CD14-positive monocyte (primary cell): ENCODE measurements around the gene REXO5. TPM values are rescaled to one million over a fixed set of nuclear protein-coding genes. Genes with fewer than 3 reads are reported as not detected.

Experiments
- DNase-seq, 3 donors: peaks; one replicate each; pipeline ENCODE4 v3.0.0-alpha.2; 2011 to 2022
- H2AFZ ChIP-seq: 2 replicates; pipeline ENCODE4 v1.6.0; 2012; ENCODE audit warnings: mild to moderate bottlenecking, low read depth, low read length, inconsistent platforms; ENCODE audit not compliant: insufficient read depth, poor library complexity, severe bottlenecking
- H3K27ac ChIP-seq, 2 donors: 1 replicate in 1 of 2; 2 replicates in 1 of 2; pipeline ENCODE4 v1.5.1; 2012 to 2013; ENCODE audit warnings: low read length in 2 of 2, control low read depth in 1 of 2, inconsistent platforms in 1 of 2, low read depth in 1 of 2, mild to moderate bottlenecking in 1 of 2
- H3K27me3 ChIP-seq, 2 donors: one replicate each; pipeline versions ENCODE4 v1.6.0 to v1.6.1; 2011 to 2013; ENCODE audit warnings: low read length in 2 of 2; ENCODE audit not compliant: control insufficient read depth in 2 of 2, insufficient read depth in 2 of 2
- H3K36me3 ChIP-seq, 2 donors: replicated peaks in 1 of 2; 1 replicate in 1 of 2; 2 replicates in 1 of 2; pipeline versions ENCODE4 v1.5.1 to v1.6.1; 2012 to 2013; ENCODE audit warnings: low read length in 2 of 2, control low read depth in 1 of 2, inconsistent platforms in 1 of 2, mild to moderate bottlenecking in 1 of 2; ENCODE audit not compliant: insufficient read depth in 2 of 2, control insufficient read depth in 1 of 2
- H3K4me1 ChIP-seq, 2 donors: 1 replicate in 1 of 2; 2 replicates in 1 of 2; pipeline versions ENCODE4 v1.5.1 to v1.6.1; 2012 to 2013; ENCODE audit warnings: low read length in 2 of 2, control low read depth in 1 of 2, inconsistent platforms in 1 of 2, mild to moderate bottlenecking in 1 of 2, moderate library complexity in 1 of 2; ENCODE audit not compliant: insufficient read depth in 2 of 2, control insufficient read depth in 1 of 2
- H3K4me2 ChIP-seq: replicated peaks from 2 replicates; pipeline ENCODE3; 2012; ENCODE audit warnings: low read length, moderate library complexity, mild to moderate bottlenecking; ENCODE audit not compliant: poor library complexity, severe bottlenecking; ENCODE audit errors: extremely low read depth
- H3K4me3 ChIP-seq, 3 experiments: fragments of 200-600 bp in 1 of 3; sonication (generic) in 1 of 3; replicated peaks in 1 of 3; 1 replicate in 2 of 3; 2 replicates in 1 of 3; pipeline ENCODE4 v1.5.1; 2011 to 2013; ENCODE audit warnings: low read length in 3 of 3, mild to moderate bottlenecking in 3 of 3, control low read depth in 2 of 3, low read depth in 2 of 3, inconsistent platforms in 1 of 3, moderate library complexity in 1 of 3
- H3K79me2 ChIP-seq: 2 replicates; pipeline ENCODE4 v1.6.0; 2012; ENCODE audit warnings: mild to moderate bottlenecking, control low read depth, inconsistent platforms, low read length, moderate library complexity; ENCODE audit not compliant: insufficient read depth
- H3K9ac ChIP-seq: 2 replicates; pipeline ENCODE4 v1.6.0; 2017; ENCODE audit warnings: low read length, mild to moderate bottlenecking; ENCODE audit not compliant: insufficient read depth, poor library complexity, severe bottlenecking
- H3K9me3 ChIP-seq, 2 donors: replicated peaks in 1 of 2; 1 replicate in 1 of 2; 2 replicates in 1 of 2; pipeline versions ENCODE4 v1.5.1 to v1.6.1; 2012 to 2013; ENCODE audit warnings: low read length in 2 of 2, control low read depth in 1 of 2; ENCODE audit not compliant: control insufficient read depth in 1 of 2, insufficient read depth in 1 of 2
- H4K20me1 ChIP-seq: 2 replicates; pipeline ENCODE4 v1.6.0; 2012; ENCODE audit warnings: mild to moderate bottlenecking, low read length, control low read depth, moderate library complexity; ENCODE audit not compliant: insufficient read depth
- H3K27ac Mint-ChIP-seq, 7 donors: one replicate each; pipeline ENCODE4 v1.8.0; 2020; ENCODE audit warnings: mild to moderate bottlenecking in 7 of 7, mixed read lengths in 7 of 7, moderate library complexity in 6 of 7, inconsistent platforms in 2 of 7
- H3K27me3 Mint-ChIP-seq, 3 donors: one replicate each; pipeline ENCODE4 v1.8.0; 2021 to 2022; ENCODE audit warnings: low read depth in 3 of 3, mild to moderate bottlenecking in 3 of 3, mixed read lengths in 3 of 3, moderate library complexity in 3 of 3, inconsistent platforms in 1 of 3
- H3K36me3 Mint-ChIP-seq, 2 donors: one replicate each; pipeline ENCODE4 v1.8.0; 2020; ENCODE audit warnings: mixed read lengths in 2 of 2, inconsistent platforms in 1 of 2, mild to moderate bottlenecking in 1 of 2
- H3K4me1 Mint-ChIP-seq: one replicate; pipeline ENCODE4 v1.8.0; 2020; ENCODE audit warnings: mild to moderate bottlenecking, mixed read lengths
- H3K4me3 Mint-ChIP-seq, 2 donors: one replicate each; pipeline ENCODE4 v1.8.0; 2020; ENCODE audit warnings: mild to moderate bottlenecking in 2 of 2, mixed read lengths in 2 of 2, moderate library complexity in 1 of 2
- H3K9me3 Mint-ChIP-seq, 7 donors: one replicate each; pipeline ENCODE4 v1.8.0; 2020 to 2022; ENCODE audit warnings: mixed read lengths in 7 of 7, mild to moderate bottlenecking in 6 of 7, moderate library complexity in 6 of 7, inconsistent platforms in 2 of 7
- WGBS: methylation state at CpG from one replicate; pipeline ENCODE4 v1.1.5; 2013; ENCODE audit warnings: missing lambda C conversion rate; ENCODE audit not compliant: insufficient coverage; 5-methylcytosine and 5-hydroxymethylcytosine counted together
- intact Hi-C, 2 donors: fragments of 100-400 bp; cut with micrococcal nuclease; formaldehyde crosslinking; loops; one replicate each; pipeline versions ENCODE4 v1.15.0 to v1.15.1; 2023
- polyA plus RNA-seq, 3 donors: library from polyadenylated mRNA; depleted of rRNA in 1 of 3; unstranded in 2 of 3; stranded (reverse) in 1 of 3; fragments of 300-500 nt in 2 of 3; fragments of >200 nt in 1 of 3; fragmentation: Illumina TruSeq in 2 of 3; gene quantifications; 1 replicate in 2 of 3; 2 replicates in 1 of 3; pipeline ENCODE4 v1.2.3, GENCODE V29; 2012 to 2021
- TF ChIP-seq, protein P1 (sequence below): fragments of 200-600 bp; IDR thresholded peaks from one replicate; pipeline ENCODE4 v1.8.0; 2022; ENCODE audit warnings: antibody characterized with exemption, mild to moderate bottlenecking

The REXO5 gene
- polyA plus RNA-seq, 3 donors: 0.52 to 1.4 (median 0.55) TPM

DNA sequence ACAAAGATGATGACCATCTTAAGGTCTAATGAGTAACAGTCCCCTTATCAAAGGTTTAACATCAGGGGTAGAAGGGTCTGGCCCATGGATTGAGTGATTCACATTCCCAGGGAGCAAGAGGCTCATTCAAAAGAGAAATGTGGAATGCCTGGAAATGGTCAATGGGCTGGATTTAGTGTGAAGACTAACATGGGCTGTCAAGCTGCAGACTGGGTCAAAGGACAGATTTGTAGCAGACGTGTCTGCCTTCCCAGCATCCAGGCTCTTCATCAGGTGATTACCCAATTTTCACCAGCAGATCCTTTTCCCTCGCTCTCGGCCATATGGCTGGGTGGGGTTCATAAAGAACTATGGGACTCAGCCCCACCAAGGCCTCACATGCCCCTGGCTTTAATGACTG, 67.0 kb downstream of the REXO5 start:
- Histone ChIP-seq H3K4me1 (peaks cover 7 to 9% of the 10 kb centered on the region in 2 donors), H3K79me2 (peaks cover 30% of the 10 kb centered on the region), H4K20me1 (peaks cover 65% of the 10 kb centered on the region), H3K9me3 (no peaks in the 10 kb centered on the region), H3K4me2 (no peak overlapping the region), H3K27me3 (no peaks in the 10 kb centered on the region), H3K4me3 (no peak overlapping the region), H3K36me3 (no peaks in the 10 kb centered on the region), H3K27ac (no peak overlapping the region), H2AFZ (no peak overlapping the region), H3K9ac (no peak overlapping the region)
- Mint-ChIP-seq H3K4me1 (peaks cover 33% of the 10 kb centered on the region), H3K4me3 (no peak overlapping the region), H3K9me3 (no peaks in the 10 kb centered on the region), H3K36me3 (peaks cover 7 to 16% of the 10 kb centered on the region in 2 donors), H3K27ac (peak overlapping the region in 3 of 7 donors; percentile 37 to 52 (median 38)), H3K27me3 (no peaks in the 10 kb centered on the region)
- DNase-seq: no peak
- WGBS: 93% methylated on average over 3 of the region's 3 CpGs
- TF ChIP-seq, protein P1, sequence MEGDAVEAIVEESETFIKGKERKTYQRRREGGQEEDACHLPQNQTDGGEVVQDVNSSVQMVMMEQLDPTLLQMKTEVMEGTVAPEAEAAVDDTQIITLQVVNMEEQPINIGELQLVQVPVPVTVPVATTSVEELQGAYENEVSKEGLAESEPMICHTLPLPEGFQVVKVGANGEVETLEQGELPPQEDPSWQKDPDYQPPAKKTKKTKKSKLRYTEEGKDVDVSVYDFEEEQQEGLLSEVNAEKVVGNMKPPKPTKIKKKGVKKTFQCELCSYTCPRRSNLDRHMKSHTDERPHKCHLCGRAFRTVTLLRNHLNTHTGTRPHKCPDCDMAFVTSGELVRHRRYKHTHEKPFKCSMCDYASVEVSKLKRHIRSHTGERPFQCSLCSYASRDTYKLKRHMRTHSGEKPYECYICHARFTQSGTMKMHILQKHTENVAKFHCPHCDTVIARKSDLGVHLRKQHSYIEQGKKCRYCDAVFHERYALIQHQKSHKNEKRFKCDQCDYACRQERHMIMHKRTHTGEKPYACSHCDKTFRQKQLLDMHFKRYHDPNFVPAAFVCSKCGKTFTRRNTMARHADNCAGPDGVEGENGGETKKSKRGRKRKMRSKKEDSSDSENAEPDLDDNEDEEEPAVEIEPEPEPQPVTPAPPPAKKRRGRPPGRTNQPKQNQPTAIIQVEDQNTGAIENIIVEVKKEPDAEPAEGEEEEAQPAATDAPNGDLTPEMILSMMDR: no peak
- intact Hi-C loops: no loop called here

DNA sequence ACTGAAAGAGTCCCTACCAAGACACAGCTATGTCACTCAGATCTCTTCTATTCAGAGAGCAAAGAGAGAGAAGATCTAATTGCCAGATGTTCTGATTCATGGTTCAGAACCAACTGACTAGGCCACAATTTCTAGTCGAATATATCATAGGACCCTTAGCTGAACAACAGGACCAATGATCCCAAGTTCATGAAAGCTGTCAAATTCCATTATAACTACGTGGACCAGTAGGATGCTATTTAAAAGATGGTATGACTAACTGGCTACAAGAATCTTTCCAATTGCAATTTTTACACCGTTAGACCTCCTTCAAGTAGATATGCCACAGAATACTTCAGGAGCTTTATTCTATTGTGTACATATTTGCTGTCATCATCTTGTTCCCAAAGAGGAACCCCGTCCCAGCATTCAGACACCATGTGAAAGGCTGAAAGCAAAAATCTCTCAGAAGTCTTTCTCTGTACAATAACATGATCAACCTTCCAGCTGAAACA, 67.8 kb downstream of the REXO5 start:
- peaks cover 65% of the 10 kb centered on the region for H4K20me1 ChIP-seq
- no peaks in the 10 kb centered on the region for H3K27me3 ChIP-seq
- TF ChIP-seq, protein P1: no peak
- no peak overlapping the region for H3K4me3 ChIP-seq
- 50% methylated on average over 1 of the region's 4 CpGs for WGBS
- Mint-ChIP-seq H3K27ac (peak overlapping the region in 1 of 7 donors; percentile 28), H3K9me3 (no peaks in the 10 kb centered on the region), H3K4me1 (peaks cover 40% of the 10 kb centered on the region), H3K4me3 (no peak overlapping the region), H3K27me3 (no peaks in the 10 kb centered on the region), H3K36me3 (peaks cover 11 to 20% of the 10 kb centered on the region in 2 donors)
- peaks cover 30% of the 10 kb centered on the region for H3K79me2 ChIP-seq
- DNase-seq: no peak
- H3K4me1 ChIP-seq: peaks cover 9 to 16% of the 10 kb centered on the region in 2 donors
- no peaks in the 10 kb centered on the region for H3K9me3 ChIP-seq
- no peaks in the 10 kb centered on the region for H3K36me3 ChIP-seq
- no peak overlapping the region for H2AFZ ChIP-seq
- no peak overlapping the region for H3K9ac ChIP-seq
- no peak overlapping the region for H3K27ac ChIP-seq
- H3K4me2 ChIP-seq: no peak overlapping the region
- intact Hi-C loops: no loop called here
